DMS53 treated with DMSO at 0.1 percent for 48 hours (cell line): ENCODE results near the gene UBR3.
"Not testable (repeated sequence)": the region's sequence is repeated elsewhere in the genome, so short reads cannot be mapped to it uniquely, and the experiment has no call there.

Experiments used
- DNase-seq: peaks from one replicate; lab custom pipeline; 2025; ENCODE audit not compliant: unreplicated experiment; lab: John Stamatoyannopoulos, UW

UBR3 gene

GRCh38 chr2:170092436-170093060 is 265.3 kb downstream of the UBR3 start:
- DNase-seq, result no peak

- no peak for DNase-seq
Observed at GRCh38 chr2:170095380-170095779, 268.1 kb downstream of the UBR3 start.

- no peak for DNase-seq
Observed at GRCh38 chr2:170098626-170099312, 271.5 kb downstream of the UBR3 start.

- peak; percentile 67 for DNase-seq
Observed at GRCh38 chr2:170101789-170102188, 274.5 kb downstream of the UBR3 start.

- no peak for DNase-seq
Observed at GRCh38 chr2:170106102-170106840, 279.0 kb downstream of the UBR3 start.

- peak; percentile 94 for DNase-seq
Observed at GRCh38 chr2:170113168-170113894, 286.1 kb downstream of the UBR3 start.

GRCh38 chr2:170115501-170116229 is 288.4 kb downstream of the UBR3 start:
- no peak for DNase-seq

GRCh38 chr2:170118641-170119040 is 291.4 kb downstream of the UBR3 start:
- no peak for DNase-seq

- not testable (repeated sequence) for DNase-seq
Observed at GRCh38 chr2:170119326-170119725, 292.1 kb downstream of the UBR3 start.

GRCh38 chr2:170121689-170122088 is 294.4 kb downstream of the UBR3 start:
- no peak for DNase-seq

- DNase-seq, result peak; percentile 87
Observed at GRCh38 chr2:170122883-170123547, 295.8 kb downstream of the UBR3 start.

GRCh38 chr2:170123593-170123992 is 296.3 kb downstream of the UBR3 start:
- peak; percentile 49 for DNase-seq

- DNase-seq, result peak; percentile 29
Observed at GRCh38 chr2:170126138-170126728, 299.0 kb downstream of the UBR3 start.
